ENCODE results near the gene SHISA2.

Gene SHISA2

DNA sequence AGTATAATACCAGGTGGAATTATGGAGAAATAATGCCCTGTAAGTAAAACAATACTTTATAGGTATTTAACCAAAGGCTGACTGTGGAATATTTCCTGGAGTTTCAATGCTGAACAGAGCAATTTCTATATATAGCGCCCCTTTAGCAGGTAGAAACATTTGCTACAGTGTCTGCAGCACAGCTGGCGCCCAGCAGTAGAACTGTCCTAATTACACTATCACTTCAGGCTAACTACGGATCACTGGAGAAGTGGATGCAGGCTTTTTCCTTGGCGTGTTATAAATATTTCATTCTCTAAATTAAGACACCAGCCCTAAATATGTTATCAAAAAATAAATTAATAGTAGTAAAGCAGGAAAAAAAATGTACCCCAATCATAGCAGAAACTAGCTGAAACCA, 3.1 kb downstream of the SHISA2 start:
- no peak for DNase-seq (ENCODE audit: low read depth in 2 of 2)

DNA sequence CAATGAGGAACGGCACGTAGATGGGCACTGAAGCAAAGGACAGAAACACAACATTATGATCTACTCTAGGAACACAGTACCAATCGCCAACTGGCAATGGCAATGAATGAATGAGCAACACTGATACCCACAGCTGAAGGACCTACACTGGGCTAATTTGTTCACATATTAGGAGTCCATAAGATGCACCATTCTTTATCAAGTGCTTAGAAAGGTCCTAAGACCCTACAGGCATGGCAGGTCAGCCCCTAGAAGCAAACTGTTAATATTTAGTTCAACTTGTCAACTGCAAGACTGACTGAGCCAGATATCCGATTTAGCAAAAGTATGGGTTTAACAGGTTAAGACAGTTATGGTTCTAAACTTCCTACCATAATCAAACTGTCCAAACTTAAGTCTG, 4.8 kb downstream of the SHISA2 start:
- no peak for DNase-seq (ENCODE audit: low read depth in 2 of 2)

DNA sequence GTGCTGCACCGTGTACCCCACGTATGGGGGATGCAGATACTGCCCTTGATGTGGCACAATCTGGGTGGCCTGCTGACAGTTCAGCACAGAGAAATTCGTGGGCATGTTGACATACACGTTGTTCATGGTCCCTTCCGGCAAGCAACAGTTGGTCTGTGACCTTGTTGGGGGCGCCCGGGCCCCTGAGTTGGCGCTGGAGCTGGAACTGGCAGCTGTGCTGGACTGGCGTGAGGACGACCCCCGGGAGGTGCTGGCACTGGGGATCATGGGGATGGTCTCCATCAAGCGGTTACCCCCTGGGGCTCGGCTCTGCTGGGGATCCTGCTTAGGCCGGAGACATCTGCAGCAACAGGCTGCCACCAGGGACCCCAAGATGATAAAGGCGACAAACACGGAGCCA, 5.2 kb downstream of the SHISA2 start:
- DNase-seq (ENCODE audit: low read depth in 2 of 2) = no peak

DNA sequence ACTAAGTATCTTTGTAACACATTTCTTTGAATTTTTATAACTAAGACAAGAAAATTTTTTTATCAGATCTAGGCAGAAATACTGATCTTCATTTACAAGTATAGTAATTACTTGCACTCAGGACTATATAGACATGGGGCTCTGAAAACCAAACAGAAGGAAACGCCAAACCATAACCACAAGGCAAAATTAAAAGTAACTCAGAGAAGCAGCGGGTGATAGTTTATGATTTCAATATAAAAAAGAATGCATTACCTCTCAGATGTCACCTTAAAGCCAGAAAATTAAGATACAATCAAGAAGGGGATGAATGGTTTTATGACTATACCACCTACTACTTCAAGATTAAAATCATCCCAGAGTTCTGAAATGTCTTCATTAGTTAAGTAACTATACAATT, 6.7 kb downstream of the SHISA2 start:
- DNase-seq (ENCODE audit: low read depth in 2 of 2) = no peak

DNA sequence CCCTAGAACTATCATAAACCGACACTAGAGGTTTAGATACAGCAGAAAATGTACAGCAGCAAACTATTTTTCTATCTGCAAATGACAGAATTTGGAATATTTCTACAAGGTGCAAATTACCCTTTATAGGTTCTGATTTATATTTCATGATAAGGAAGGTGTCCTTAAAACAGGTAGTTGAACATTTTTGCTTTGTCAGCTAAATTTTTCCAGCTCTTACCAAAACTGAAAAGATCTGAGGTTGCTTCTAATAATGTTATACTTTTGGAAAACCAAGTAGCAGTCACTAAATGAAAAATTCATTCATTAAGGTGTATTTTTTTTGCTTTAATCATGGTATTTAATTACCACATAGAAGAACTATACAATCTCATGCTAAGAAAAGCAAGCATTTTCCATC, 9.0 kb downstream of the SHISA2 start:
- DNase-seq (ENCODE audit: low read depth in 2 of 2) = no peak

DNA sequence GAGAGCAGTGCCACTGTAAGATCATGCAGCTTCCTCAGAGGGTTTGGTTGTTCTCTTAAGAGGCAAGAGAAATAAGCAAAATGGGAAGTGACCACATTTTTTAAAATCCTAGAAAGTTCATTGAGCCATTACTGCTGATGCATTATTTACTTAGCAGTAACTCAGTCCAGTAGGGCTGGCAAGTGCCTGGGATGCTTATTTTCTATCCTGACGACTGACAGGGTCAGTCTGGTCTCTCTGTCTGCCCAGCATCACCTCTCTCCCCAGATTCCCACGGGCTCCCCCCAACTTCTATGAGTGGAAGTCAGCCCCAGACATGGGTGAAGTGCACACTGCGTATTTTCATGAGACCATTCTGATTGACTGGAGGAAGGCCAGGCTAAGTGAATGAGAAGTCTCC, 10.4 kb downstream of the SHISA2 start:
- no peak for DNase-seq (ENCODE audit: low read depth in 2 of 2)

DNA sequence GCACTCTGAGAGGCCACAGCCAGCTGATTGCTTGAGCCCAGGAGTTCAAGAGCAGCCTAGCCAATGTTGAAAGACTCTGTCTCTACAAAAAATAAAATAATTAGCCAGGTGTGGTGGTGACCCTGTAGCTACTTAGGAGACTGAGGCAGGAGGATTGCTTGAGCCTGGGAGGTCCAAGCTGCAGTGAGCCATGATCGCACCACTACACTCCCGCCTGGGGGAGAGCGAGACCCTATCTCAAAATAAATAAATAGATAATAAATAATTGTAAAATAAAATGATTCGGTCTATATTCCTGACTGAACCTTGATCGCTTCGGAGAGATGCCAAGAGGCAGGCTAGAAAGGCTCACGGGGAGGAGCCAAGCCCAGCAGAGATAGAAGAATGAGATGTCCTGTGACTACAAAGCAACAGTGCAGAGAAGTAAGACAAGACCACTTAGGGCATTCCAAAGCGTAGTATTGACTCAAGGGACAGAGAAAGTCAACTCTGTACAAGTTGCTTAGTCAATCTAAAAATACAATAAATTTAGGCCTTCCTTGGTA, 12.8 kb downstream of the SHISA2 start:
- no peak for DNase-seq (ENCODE audit: low read depth in 2 of 2)

DNA sequence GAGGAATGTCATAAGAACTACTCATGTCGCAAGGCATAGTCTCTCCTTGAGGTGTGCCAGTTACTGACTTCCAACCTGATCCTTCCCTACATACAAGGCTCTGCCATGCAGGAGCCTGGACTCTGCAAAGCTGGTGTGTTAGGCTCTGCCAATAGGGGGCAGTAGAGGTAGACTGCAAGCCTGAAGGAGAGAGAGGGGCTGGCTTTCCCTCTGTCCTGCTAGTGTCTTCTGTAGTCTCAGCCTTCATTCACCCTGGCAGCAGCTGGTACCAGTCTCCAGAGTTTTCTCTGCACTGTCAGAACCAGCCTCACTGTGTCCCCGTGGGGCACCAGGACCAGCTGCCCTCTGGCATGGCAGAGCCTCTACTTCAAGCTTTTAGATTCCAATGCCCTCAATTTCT, 14.5 kb downstream of the SHISA2 start:
- DNase-seq (ENCODE audit: low read depth in 2 of 2) = no peak

DNA sequence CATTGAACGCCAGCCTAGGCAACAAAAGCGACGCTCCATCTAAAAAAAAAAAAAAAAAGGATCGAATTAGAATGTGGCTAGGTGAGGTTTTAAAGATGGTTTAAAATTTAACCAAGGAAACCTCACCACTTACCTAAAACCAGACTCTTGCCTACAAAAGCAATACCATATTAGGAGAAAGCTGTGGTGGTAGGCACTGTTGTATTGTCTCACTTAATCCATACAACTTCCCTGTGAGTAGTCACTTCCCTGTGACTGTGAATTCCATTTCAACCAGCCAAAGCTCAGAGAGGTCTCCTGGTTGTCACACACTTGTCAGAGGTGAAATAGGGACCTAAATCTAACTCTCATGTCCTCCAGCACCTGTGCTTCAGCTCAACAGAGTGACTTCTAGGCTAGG, 15.4 kb downstream of the SHISA2 start:
- DNase-seq (ENCODE audit: low read depth in 2 of 2) = no peak

DNA sequence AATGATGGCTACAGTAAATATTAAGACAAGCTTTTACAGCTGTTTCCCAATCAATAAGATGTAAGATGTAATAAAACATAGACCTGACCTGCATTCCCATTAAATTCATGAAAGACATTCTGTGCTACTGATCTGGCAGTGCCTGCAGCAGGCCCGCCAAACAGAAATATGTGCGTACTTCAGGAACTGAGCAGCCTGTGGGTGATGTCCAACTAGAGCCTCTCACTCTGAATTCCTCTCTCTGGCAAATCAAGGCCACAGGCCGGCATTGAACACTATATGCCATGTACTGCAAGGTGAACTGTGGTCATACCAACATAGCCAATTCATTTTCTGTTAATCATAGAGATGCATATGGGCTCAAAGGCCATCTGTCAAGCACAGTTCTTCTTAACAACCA, 17.8 kb downstream of the SHISA2 start:
- DNase-seq (ENCODE audit: low read depth in 2 of 2) = no peak

DNA sequence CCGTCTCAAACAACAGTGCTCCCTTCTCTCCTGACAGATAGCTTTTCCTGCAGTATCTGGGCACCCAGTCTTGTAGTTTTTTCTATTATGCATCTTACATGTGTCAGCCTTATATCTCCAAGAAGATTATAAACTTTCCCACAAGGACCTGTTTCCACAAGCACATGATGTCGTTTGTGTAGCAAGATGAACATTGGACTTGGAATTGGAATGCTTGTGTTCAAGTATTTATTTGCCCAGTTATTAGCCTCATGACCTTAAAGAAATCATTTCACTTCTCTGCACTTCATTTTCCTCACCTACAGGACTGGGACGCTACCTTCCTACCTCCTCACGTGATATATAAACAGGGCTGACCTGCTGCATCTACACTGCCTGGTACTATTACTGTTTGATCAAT, 21.5 kb downstream of the SHISA2 start:
- no peak for DNase-seq (ENCODE audit: low read depth in 2 of 2)

DNA sequence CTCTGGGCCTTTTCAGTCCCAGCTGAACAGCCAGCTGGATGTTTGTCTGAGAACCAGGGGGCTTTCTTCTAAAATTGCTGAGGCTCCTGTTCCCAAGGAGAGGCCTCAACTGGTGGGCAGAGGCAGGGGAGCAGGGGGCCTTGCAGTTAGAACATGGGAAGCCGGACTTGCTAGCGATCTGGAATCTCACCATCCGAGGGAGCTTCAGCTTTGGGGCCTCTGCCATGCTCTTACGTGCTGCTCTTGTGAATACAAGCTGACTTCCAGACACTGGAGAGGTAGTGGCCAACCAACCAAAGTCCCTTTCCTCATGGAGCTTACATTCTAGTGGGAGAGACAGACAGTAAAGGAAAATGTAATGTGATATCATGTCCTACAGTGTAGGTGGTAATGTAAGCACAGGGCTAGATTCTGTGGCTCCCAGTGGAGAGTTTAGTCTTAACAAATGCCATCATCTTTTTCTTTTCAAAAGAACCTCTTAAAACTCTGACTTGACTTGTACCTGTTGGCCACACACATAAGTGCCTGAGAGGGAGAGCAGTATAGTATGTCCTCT, 22.2 kb downstream of the SHISA2 start:
- DNase-seq (ENCODE audit: low read depth in 2 of 2) = no peak

DNA sequence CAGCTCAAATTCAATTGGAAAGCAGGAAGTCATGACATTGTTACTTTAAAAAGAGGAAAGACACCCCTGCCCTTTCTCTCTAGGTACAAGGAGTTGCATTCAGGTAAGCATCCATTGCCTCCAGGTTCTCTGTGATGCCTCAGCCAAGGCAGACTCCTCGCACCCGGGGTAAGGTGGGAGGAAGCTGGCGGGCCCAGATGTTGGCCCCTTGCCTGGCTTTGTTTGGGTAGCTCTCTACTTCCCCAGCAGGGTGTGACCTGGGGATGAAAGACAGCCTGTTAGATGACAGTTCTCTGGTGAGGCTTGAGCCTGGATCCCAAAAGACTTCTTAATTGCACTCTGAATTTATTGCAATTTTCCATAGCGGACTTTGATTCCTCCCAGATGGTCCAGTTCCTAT, 25.6 kb downstream of the SHISA2 start:
- DNase-seq (ENCODE audit: low read depth in 2 of 2) = no peak

DNA sequence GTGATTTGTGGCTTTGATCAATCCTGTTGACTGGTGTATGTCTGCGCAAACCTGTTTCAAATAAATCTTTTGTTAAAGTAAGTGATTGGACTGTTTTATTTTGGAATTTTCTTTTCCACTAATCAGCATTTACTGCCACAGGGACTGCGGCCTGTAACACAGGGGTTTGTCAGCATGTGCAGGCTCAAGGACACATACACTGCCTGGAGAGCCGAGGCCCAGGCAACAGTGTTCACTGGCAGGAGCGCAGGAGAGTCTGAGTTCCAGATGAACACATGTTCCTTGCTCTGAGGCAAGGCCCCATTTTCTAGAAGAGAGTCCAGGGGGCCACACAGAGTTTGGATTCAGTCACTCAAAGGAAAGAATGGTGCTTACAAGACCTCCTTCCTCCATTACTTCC, 26.0 kb downstream of the SHISA2 start:
- no peak for DNase-seq (ENCODE audit: low read depth in 2 of 2)

DNA sequence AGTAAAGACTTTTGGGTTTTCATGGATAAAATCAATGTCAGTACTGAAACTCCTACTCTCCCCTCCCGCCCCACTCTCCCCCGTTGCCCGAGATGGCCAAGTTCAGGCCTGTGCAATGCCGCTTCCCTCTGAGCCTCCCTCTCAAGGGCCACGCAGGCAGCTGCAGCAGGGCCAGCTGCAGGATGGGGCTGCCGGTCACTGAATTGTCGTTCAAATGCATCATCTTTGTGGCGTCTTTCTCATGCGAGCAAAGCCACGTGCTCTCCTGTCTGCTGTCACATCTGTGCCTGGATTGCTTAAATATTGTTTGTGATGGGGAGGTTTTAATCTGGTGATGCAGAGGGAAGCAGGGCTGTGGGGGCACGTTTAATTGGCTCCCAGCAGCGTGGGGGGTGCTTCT, 26.6 kb downstream of the SHISA2 start:
- no peak for DNase-seq (ENCODE audit: low read depth in 2 of 2)

DNA sequence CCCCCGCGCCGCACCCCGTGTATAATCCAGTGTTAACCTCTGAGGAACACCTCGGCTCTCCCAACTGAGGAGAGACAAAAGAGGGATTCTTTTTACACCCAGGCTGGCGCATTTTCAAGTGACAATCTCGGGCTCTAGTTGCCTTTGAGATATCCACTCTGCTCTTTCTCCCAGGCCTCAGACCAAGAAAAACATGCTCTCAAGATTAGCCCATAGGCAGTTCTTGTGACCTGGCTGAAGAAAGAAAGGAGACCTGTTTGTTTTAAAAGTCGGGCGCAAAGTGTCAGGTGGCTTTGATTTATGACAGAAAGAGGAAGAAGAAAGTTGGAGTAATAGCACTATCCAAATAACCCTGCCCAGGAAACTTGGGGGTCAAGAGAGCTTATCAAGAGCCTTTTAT, 27.3 kb downstream of the SHISA2 start:
- no peak for DNase-seq (ENCODE audit: low read depth in 2 of 2)

DNA sequence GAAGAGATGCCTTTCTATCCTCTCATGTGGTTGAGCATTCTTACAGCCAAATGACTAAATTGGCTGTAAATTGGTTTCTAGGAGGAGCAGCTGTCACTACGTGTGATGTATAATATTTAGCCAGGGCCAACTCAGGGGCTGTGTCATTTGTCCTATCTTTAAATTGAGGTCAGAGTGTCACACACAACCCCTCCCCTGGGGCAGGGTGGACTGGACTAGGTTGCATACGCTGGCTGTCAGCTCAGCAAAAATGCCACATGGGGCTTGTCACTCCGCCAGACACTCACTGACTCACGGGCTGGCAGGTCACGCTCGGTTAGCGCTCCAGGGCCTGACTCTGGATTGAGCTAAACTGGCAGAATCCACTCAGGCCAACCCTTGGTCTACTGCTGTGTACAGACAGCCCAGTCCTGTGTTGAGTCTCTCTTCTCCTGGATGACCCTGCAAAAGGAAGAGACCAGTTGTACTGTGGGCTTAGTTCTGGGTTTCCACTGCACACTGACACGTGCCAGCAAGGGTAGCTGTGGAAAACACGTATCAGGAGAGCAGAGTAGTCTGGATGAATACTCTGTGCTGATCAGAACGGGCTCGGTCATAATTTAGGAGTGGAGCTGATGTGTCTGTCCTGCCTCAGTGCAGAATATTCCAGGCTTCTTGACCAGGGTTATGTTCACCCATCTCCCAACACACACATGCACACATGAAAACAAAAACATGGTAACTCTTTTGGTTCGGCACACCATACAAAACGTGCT, 29.1 kb downstream of the SHISA2 start:
- no peak for DNase-seq (ENCODE audit: low read depth in 2 of 2)

DNA sequence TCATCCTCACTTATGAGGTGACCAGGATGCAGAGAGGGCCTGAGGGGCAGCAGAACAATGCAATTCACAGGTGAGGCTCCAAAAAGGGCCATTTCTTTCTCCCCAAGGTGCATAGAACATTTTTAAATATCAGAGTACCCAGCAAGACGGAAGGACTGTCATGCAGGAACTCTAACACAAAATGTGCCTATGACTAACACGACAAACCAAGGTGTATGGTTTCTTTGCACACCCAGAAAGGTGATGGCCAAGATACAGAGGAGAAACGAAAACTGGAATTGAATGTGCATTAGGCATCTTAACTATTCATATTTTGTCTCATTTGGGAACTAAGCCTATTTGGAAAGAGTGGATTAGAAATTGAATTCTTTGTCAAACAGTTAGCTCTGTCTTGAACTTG, 29.9 kb downstream of the SHISA2 start:
- DNase-seq (ENCODE audit: low read depth in 2 of 2) = no peak

DNA sequence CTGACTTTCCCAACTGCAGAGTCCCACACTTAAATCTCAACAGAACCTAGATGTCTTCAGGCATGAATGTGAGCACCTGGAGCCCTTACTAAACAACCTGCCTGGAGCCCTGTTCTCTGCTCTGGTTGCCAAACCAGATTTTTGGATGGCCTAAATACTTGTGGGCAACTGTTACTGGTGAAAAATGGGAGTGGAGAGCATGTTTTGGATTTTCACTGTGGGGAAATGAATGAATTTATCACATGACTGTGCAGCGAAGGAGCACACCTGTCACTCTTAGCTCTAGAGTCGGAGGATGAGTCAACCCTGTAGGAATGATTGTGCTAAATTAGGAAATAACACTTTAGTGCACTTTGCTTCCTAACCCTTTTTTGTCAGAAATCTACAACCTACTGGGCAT, 30.3 kb downstream of the SHISA2 start:
- no peak for DNase-seq (ENCODE audit: low read depth in 2 of 2)

DNA sequence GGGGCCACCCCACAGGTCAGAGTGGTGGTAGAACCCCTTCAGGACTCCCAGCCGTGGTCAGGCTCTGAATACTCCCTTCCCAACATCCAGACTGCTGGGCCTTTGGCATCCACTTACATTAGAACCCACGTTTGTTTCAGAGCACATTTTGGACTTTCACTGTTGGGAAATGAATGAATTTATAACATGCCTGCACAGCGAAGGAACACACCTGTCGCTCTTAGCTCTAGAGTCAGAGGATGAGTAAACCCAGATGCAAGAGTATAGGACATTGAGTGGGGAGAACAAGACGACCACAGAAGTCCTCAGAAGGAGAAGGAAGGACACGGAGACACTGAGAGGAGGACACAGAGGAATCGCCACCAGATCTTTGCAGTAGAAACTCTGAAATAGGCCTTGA, 30.9 kb downstream of the SHISA2 start:
- DNase-seq (ENCODE audit: low read depth in 2 of 2) = no peak

DNA sequence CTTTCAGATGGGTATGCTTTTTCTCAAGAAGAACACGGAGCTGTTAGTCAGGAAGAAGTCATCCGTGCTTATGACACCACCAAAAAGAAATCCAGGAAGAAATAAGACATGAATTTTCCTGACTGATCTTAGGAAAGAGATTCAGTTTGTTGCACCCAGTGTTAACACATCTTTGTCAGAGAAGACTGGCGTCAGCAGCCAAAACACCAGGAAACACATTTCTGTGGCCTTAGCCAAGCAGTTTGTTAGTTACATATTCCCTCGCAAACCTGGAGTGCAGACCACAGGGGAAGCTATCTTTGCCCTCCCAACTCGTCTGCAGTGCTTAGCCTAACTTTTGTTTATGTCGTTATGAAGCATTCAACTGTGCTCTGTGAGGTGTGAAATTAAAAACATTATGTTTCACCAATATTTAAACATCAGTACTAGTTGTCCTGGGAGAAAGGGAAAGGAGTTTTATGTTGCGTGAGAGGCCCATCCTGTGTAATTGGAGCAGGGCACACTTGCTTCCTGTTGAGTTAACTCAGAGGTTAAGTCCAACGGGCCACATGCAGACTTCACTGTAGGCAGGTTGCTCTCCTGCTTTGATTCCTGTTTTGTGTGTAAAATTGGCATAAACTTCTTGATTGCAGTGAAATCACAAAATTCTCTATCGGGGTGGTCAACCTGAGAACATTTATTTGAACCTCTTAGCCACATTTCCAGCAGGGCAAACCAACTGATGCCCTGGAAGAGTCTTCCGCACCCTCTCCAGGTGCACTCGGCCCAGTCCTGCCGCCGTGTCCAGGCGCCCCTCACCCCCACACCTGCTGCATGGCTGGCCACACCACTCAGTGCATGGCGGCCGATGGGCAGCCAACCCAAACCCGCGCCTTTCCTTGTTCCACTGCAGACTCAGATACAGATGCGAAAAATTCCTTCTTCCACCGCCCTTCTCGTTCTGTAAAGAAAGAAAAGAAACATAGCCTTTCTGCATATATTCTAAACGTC, 31.6 kb downstream of the SHISA2 start:
- DNase-seq (ENCODE audit: low read depth in 2 of 2) = no peak

DNA sequence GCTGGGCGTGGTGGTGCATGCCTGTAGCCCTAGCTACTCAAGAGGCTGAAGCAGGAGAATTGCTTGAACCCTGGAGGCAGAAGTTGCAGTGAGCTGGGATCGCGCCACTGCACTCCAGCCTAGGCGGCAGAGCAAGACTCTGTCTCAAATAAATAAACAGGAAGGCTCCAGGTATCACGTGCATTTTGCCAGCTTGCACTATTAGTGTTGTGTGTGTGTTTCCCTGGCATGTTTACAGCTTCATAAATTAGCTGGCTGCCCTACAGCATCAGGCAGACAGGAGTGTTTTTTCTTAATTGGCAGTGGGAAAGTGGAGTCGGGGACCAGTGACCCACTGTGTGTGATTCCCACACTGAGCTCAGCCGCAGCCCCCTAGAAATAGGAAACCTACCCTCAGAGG, 32.6 kb downstream of the SHISA2 start:
- no peak for DNase-seq (ENCODE audit: low read depth in 2 of 2)

Data from stimulated activated CD8-positive, alpha-beta memory T cell treated with anti-CD3 and anti-CD28 coated beads, Interleukin-15, amount 100 ng/mL, for 4 hours (primary cell).